Neural cell (in vitro differentiated cells): ENCODE data around the gene MTHFD1.

Source experiments
- EP300 ChIP-seq: fragments of 450-650 bp; conservative IDR thresholded peaks from 2 replicates; pipeline ENCODE4 v1.6.1; 2014; ENCODE audit warnings: antibody characterized with exemption, mild to moderate bottlenecking, moderate library complexity; ENCODE audit not compliant: poor library complexity, severe bottlenecking
- TAF1 ChIP-seq: IDR thresholded peaks from 2 replicates; pipeline ENCODE4 v1.6.1; 2012; ENCODE audit warnings: low read depth
- TF ChIP-seq, protein P1 (sequence below): fragments of 450-650 bp; IDR thresholded peaks from 2 replicates; pipeline ENCODE4 v1.5.1; 2014; ENCODE audit warnings: antibody characterized with exemption, mild to moderate bottlenecking, moderate library complexity; ENCODE audit not compliant: poor library complexity, severe bottlenecking

DNA sequence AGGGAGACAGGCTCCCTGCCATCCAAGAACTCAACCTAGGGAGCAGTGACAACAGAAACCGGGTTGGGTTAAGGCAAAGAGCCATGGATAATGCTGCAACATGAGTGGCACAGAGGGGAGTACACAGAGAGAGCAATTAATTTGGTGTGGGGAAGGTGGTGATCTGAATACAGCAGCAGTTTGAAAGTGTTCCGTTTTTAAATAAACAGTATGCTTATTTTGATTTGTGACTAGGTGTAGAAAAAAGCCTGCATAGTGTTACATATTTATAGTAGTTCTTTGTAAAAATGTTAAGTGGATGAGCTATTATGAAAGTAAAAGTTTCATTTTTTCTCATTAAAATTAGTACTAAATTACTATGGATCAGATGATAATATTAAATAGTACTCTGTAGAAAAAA, 85.9 kb downstream of the MTHFD1 start:
- no peak for TF ChIP-seq TAF1
- TF ChIP-seq, protein P1, sequence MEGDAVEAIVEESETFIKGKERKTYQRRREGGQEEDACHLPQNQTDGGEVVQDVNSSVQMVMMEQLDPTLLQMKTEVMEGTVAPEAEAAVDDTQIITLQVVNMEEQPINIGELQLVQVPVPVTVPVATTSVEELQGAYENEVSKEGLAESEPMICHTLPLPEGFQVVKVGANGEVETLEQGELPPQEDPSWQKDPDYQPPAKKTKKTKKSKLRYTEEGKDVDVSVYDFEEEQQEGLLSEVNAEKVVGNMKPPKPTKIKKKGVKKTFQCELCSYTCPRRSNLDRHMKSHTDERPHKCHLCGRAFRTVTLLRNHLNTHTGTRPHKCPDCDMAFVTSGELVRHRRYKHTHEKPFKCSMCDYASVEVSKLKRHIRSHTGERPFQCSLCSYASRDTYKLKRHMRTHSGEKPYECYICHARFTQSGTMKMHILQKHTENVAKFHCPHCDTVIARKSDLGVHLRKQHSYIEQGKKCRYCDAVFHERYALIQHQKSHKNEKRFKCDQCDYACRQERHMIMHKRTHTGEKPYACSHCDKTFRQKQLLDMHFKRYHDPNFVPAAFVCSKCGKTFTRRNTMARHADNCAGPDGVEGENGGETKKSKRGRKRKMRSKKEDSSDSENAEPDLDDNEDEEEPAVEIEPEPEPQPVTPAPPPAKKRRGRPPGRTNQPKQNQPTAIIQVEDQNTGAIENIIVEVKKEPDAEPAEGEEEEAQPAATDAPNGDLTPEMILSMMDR: no peak
- TF ChIP-seq EP300: no peak
